Fibroblast of skin of abdomen (primary cell): Measurements from ENCODE around the gene GNG8. TPM values are rescaled to one million over a fixed set of nuclear protein-coding genes. Genes with fewer than 3 reads are reported as not detected.

Experiments
- DNase-seq: peaks from one replicate; pipeline ENCODE4 v3.0.0-alpha.2; 2013
- polyA plus RNA-seq, 2 experiments: library from polyadenylated mRNA; unstranded; fragments of 120-200 nt; gene quantifications; one replicate each; pipeline ENCODE4 v1.2.1, GENCODE V29; 2013; ENCODE audit not compliant: insufficient read length in 2 of 2

The GNG8 gene
- polyA plus RNA-seq (2013, experiment 1 of 2; ENCODE audit: insufficient read length), result 2.5 TPM
- 1.5 TPM for polyA plus RNA-seq (2013, experiment 2 of 2; ENCODE audit: insufficient read length)

GRCh38 chr19:46635920-46636761 lies at the start of gene GNG8:
GNG8 (minus strand) TSS chr19:46636202; CDS start chr19:46634682, 1,520 bp downstream.
- no peak for DNase-seq

- no peak for DNase-seq
Observed at GRCh38 chr19:46685189-46685588, 49.2 kb upstream of the GNG8 start.

- no peak for DNase-seq
Observed at GRCh38 chr19:46678110-46678732, 42.2 kb upstream of the GNG8 start.

GRCh38 chr19:46674416-46675178 lies 38.6 kb upstream of the GNG8 start:
- DNase-seq, result no peak

GRCh38 chr19:46670813-46671212 lies 34.8 kb upstream of the GNG8 start:
- DNase-seq, result peak; percentile 47

- DNase-seq, result no peak
Observed at GRCh38 chr19:46668662-46669061, 32.7 kb upstream of the GNG8 start.

GRCh38 chr19:46665072-46665471 lies 29.1 kb upstream of the GNG8 start:
- no peak for DNase-seq

GRCh38 chr19:46661735-46662592 lies 26.0 kb upstream of the GNG8 start:
- DNase-seq, result peak; percentile 87

- peak; percentile 100 for DNase-seq
Observed at GRCh38 chr19:46661020-46661731, 25.2 kb upstream of the GNG8 start, which contains the start of gene DACT3. DACT3 (minus strand) TSS chr19:46661182; CDS start chr19:46661064, 118 bp downstream.

GRCh38 chr19:46660551-46661019 lies 24.6 kb upstream of the GNG8 start:
- DNase-seq, result no peak

- DNase-seq, result peak; percentile 49
Observed at GRCh38 chr19:46660008-46660517, 24.1 kb upstream of the GNG8 start.

- DNase-seq, result peak; percentile 59
Observed at GRCh38 chr19:46659151-46660007, 23.4 kb upstream of the GNG8 start.

GRCh38 chr19:46656541-46656940 lies 20.5 kb upstream of the GNG8 start:
- no peak for DNase-seq

- DNase-seq, result no peak
Observed at GRCh38 chr19:46654621-46655152, 18.7 kb upstream of the GNG8 start.

- DNase-seq, result no peak
Observed at GRCh38 chr19:46650445-46650844, 14.4 kb upstream of the GNG8 start.

- no peak for DNase-seq
Observed at GRCh38 chr19:46648961-46649960, 13.3 kb upstream of the GNG8 start.

GRCh38 chr19:46648060-46648960 lies 12.3 kb upstream of the GNG8 start:
- DNase-seq, result no peak
